Kidney (tissue), 14 donors: ENCODE measurements around the gene HHATL. TPM values are rescaled to one million over a fixed set of nuclear protein-coding genes. Genes with fewer than 3 reads are reported as not detected.
"Not testable (repeated sequence)": the region's sequence is repeated elsewhere in the genome, so short reads cannot be mapped to it uniquely, and the experiment has no call there.

ENCODE experiments used
- DNase-seq, 5 donors: peaks; one replicate each; pipeline ENCODE4 v3.0.0-alpha.2; 2013 to 2020
- FAIRE-seq: peaks from 2 replicates; lab custom pipeline; 2012; peaks lifted over from hg19 to GRCh38; lab: Jason Lieb, UNC
- H3K27ac ChIP-seq, 2 donors: one replicate each; pipeline ENCODE4 v1.7.0; 2013; ENCODE audit warnings: low read depth in 2 of 2, low read length in 2 of 2, inconsistent platforms in 1 of 2
- H3K27me3 ChIP-seq: one replicate; pipeline ENCODE4 v1.7.1; 2013; ENCODE audit warnings: low read length, inconsistent platforms; ENCODE audit not compliant: control insufficient read depth, insufficient read depth
- H3K36me3 ChIP-seq, 3 donors: one replicate each; pipeline versions ENCODE4 v1.7.0 to v1.7.1; 2013; ENCODE audit warnings: low read length in 3 of 3, control low read depth in 1 of 3, inconsistent platforms in 1 of 3; ENCODE audit not compliant: insufficient read depth in 3 of 3, control insufficient read depth in 2 of 3
- H3K4me1 ChIP-seq, 3 donors: one replicate each; pipeline versions ENCODE4 v1.7.0 to v1.7.1; 2013; ENCODE audit warnings: low read length in 3 of 3, inconsistent platforms in 1 of 3, low read depth in 1 of 3; ENCODE audit not compliant: control insufficient read depth in 2 of 3, insufficient read depth in 2 of 3
- H3K4me3 ChIP-seq, 3 donors: one replicate each; pipeline versions ENCODE4 v1.7.0 to v1.8.1; 2013; ENCODE audit warnings: low read length in 3 of 3, control low read depth in 1 of 3, inconsistent platforms in 1 of 3
- H3K9ac ChIP-seq, 3 donors: one replicate each; pipeline versions ENCODE4 v1.7.0 to v1.7.1; 2013; ENCODE audit warnings: low read length in 3 of 3, control low read depth in 1 of 3, inconsistent platforms in 1 of 3
- H3K9me3 ChIP-seq, 3 donors: one replicate each; pipeline versions ENCODE4 v1.7.0 to v1.7.1; 2013; ENCODE audit warnings: low read length in 3 of 3, control low read depth in 1 of 3, inconsistent platforms in 1 of 3; ENCODE audit not compliant: control insufficient read depth in 2 of 3, insufficient read depth in 1 of 3
- CTCF ChIP-seq: IDR thresholded peaks from 3 replicates; pipeline ENCODE4 v1.5.1; 2012; ENCODE audit warnings: mild to moderate bottlenecking, moderate library complexity, borderline replicate concordance; ENCODE audit not compliant: insufficient read depth; ENCODE audit errors: extremely low read depth
- intact Hi-C: fragments of 100-400 bp; cut with DNase I; formaldehyde crosslinking; loops from one replicate; pipeline ENCODE4 v1.11.1; 2022
- polyA plus RNA-seq: library from polyadenylated mRNA; stranded (reverse); fragments of 350-450 nt; fragmentation: Illumina TruSeq; extraction: RNeasy Lipid Tissue Mini Kit (QIAGEN cat#74804); gene quantifications from one replicate; pipeline ENCODE4 v1.2.3, GENCODE V29; 2014; ENCODE audit warnings: low read depth, low replicate concordance; ENCODE audit not compliant: insufficient read depth
- total RNA-seq: library from RNA; stranded (reverse); fragmentation: NEBNext Ultra II Directional; extraction: Animal tissue kit (Norgen Biotek cat#: 25700); gene quantifications from one replicate; pipeline ENCODE4 v1.2.1, GENCODE V29; 2021
- donor health status: control.
- donor health status: control.
- donor health status: control.
- donor health status: control.
- donor health status: control.
- donor health status: DM: yes; HTN: yes; CAD: no.
- donor health status: Normal renal cell carcinoma (clear cell type).

The HHATL gene
- total and polyA plus RNA-seq, 2 donors from 2014 or later: not detected

GRCh38 chr3:42725454-42725853 is 22.9 kb upstream of the HHATL start:
- TF ChIP-seq CTCF: no peak
- FAIRE-seq (no peak), DNase-seq (no peak)
- Histone ChIP-seq H3K27me3 (no peaks in the 10 kb centered on the region), H3K4me3 (no peak overlapping the region), H3K4me1 (no peaks in the 10 kb centered on the region), H3K36me3 (no peaks in the 10 kb centered on the region), H3K9ac (no peak overlapping the region), H3K9me3 (no peaks in the 10 kb centered on the region), H3K27ac (no peak overlapping the region)
- intact Hi-C loops: no loop called here

DNA sequence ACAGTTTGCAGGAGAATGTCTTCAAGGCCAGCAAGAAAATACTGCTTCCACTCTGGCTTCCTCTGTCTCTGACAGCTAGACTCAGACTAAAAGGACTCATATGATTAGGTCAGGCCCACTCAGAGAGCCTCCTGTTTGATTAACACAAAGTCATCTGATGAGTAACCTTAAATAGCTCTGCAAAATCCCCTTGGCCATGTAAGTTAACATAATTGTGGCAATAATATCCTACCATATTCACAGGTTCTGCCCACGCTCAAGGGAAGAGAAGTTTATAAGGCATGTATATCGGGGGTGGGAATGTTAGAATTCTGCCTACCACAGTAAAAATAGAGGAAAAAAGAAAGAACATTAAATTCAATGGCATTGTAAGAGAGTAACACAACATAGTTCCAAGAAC is 20.6 kb upstream of the HHATL start:
- no peak overlapping the region for H3K27ac ChIP-seq
- H3K4me1 ChIP-seq: no peaks in the 10 kb centered on the region
- no peaks in the 10 kb centered on the region for H3K36me3 ChIP-seq
- no peaks in the 10 kb centered on the region for H3K9me3 ChIP-seq
- H3K27me3 ChIP-seq: no peaks in the 10 kb centered on the region
- no peak overlapping the region for H3K4me3 ChIP-seq
- FAIRE-seq: no peak
- TF ChIP-seq CTCF: no peak
- no peak overlapping the region for H3K9ac ChIP-seq
- intact Hi-C loops: no loop called here
- no peak for DNase-seq

DNA sequence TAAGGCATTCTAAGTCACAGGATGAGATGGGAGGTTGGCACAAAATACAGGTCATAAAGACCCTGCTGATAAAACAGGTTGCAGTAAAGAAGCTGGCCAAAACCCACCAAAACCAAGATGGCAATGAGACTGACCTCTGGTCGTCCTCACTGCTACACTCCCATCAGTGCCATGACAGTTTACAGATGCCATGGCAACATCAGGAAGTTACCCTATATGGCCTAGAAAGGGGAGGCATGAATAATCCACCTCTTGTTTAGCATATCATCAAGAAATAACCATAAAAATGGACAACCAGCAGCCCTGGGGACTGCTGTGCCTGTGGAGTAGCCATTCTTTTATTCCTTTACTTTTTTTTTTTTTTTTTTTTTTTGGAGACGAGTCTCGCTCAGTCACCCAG is 19.8 kb upstream of the HHATL start:
- not testable (repeated sequence) for FAIRE-seq

DNA sequence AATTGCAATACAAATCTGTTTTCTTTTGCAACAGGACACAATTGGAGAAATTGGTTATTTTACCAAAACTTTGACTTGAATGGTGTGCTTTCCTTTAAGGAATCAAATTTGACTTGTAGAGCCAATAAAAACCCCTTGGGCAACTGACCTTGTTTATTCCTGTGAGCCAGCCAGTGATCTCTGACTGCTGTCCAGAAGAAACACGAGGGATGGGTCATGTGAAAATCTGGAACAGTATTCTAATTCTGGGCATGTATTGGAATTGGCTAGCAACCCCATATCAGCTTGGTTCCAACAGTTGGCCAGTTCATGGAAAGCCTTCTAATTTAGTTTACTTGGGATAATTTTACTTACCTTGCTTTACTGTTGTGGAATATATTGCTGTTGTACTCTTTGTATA is 19.1 kb upstream of the HHATL start:
- intact Hi-C loops: no loop called here
- H3K4me1 ChIP-seq: no peaks in the 10 kb centered on the region
- no peak for TF ChIP-seq CTCF
- no peak overlapping the region for H3K27ac ChIP-seq
- H3K9me3 ChIP-seq: no peaks in the 10 kb centered on the region
- FAIRE-seq (no peak), DNase-seq (no peak)
- no peaks in the 10 kb centered on the region for H3K36me3 ChIP-seq
- H3K27me3 ChIP-seq: no peaks in the 10 kb centered on the region
- H3K9ac ChIP-seq: no peak overlapping the region
- H3K4me3 ChIP-seq: no peak overlapping the region

More for the DNA sequence above, 19.8 kb upstream of the HHATL start:
- intact Hi-C loops, H3K9me3 ChIP-seq, H3K27ac ChIP-seq, H3K4me1 ChIP-seq, H3K36me3 ChIP-seq, H3K4me3 ChIP-seq, DNase-seq, H3K9ac ChIP-seq, H3K27me3 ChIP-seq: not testable (repeated sequence)
